Type B pancreatic cell (in vitro differentiated cells): ENCODE results near the gene OXNAD1. TPM values are rescaled to one million over a fixed set of nuclear protein-coding genes. Genes with fewer than 3 reads are reported as not detected.

Source experiments
- DNase-seq: peaks from one replicate; pipeline ENCODE4 v3.0.0; 2021; ENCODE audit warnings: mixed read lengths; ENCODE audit not compliant: unreplicated experiment; ENCODE audit errors: extremely low spot score
- H3K27ac Mint-ChIP-seq: 2 replicates; pipeline ENCODE4 v1.8.0; 2021; ENCODE audit warnings: mild to moderate bottlenecking, mixed read lengths
- H3K27me3 Mint-ChIP-seq: 2 replicates; pipeline ENCODE4 v1.8.0; 2021; ENCODE audit warnings: mixed read lengths
- H3K36me3 Mint-ChIP-seq: 2 replicates; pipeline ENCODE4 v1.8.0; 2021; ENCODE audit warnings: mixed read lengths
- H3K4me1 Mint-ChIP-seq: one replicate; pipeline ENCODE4 v1.8.0; 2021; ENCODE audit warnings: mixed read lengths; ENCODE audit not compliant: unreplicated experiment
- H3K4me3 Mint-ChIP-seq: 2 replicates; pipeline ENCODE4 v1.8.0; 2021; ENCODE audit warnings: mild to moderate bottlenecking, mixed read lengths
- H3K9me3 Mint-ChIP-seq: 2 replicates; pipeline ENCODE4 v1.8.0; 2021; ENCODE audit warnings: mixed read lengths
- CTCF ChIP-seq: fragments of 200-600 bp; sonication (generic); conservative IDR thresholded peaks from 2 replicates; pipeline ENCODE4 v1.5.0; 2021; ENCODE audit warnings: antibody characterized with exemption, mild to moderate bottlenecking
- total RNA-seq: library from RNA; stranded (reverse); gene quantifications from 2 replicates; pipeline ENCODE4 v1.2.1, GENCODE V29; 2021; ENCODE audit warnings: low replicate concordance

Gene OXNAD1
- total RNA-seq, 1 donor from 2014 or later: 16.0 TPM

GRCh38 chr3:16236030-16236639 is 28.9 kb upstream of the OXNAD1 start:
- Mint-ChIP-seq H3K27me3 (peaks cover 9% of the 10 kb centered on the region), H3K9me3 (no peaks in the 10 kb centered on the region), H3K4me1 (peaks cover 9% of the 10 kb centered on the region)

GRCh38 chr3:16236856-16237393 is 28.1 kb upstream of the OXNAD1 start:
- TF ChIP-seq CTCF: no peak
- H3K4me3 Mint-ChIP-seq: no peak overlapping the region
- DNase-seq: no peak

More at GRCh38 chr3:16236030-16236639, 28.9 kb upstream of the OXNAD1 start:
- DNase-seq: no peak
- Mint-ChIP-seq H3K36me3 (no peaks in the 10 kb centered on the region), H3K4me3 (no peak overlapping the region), H3K27ac (no peak overlapping the region)
- TF ChIP-seq CTCF: no peak

GRCh38 chr3:16239086-16239770 is 25.8 kb upstream of the OXNAD1 start:
- Mint-ChIP-seq H3K27ac (no peak overlapping the region), H3K4me1 (peaks cover 9% of the 10 kb centered on the region), H3K27me3 (peaks cover 9% of the 10 kb centered on the region)

More at GRCh38 chr3:16236856-16237393, 28.1 kb upstream of the OXNAD1 start:
- no peaks in the 10 kb centered on the region for H3K36me3 Mint-ChIP-seq
- H3K27ac Mint-ChIP-seq: no peak overlapping the region
- H3K9me3 Mint-ChIP-seq: no peaks in the 10 kb centered on the region
- H3K27me3 Mint-ChIP-seq: peaks cover 9% of the 10 kb centered on the region
- peaks cover 9% of the 10 kb centered on the region for H3K4me1 Mint-ChIP-seq

GRCh38 chr3:16239780-16240179 is 25.2 kb upstream of the OXNAD1 start:
- no peak for TF ChIP-seq CTCF
- H3K27me3 Mint-ChIP-seq: peaks cover 9% of the 10 kb centered on the region
- H3K36me3 Mint-ChIP-seq: no peaks in the 10 kb centered on the region
- DNase-seq: no peak
- peaks cover 9% of the 10 kb centered on the region for H3K4me1 Mint-ChIP-seq
- H3K27ac Mint-ChIP-seq: no peak overlapping the region
- H3K9me3 Mint-ChIP-seq: no peaks in the 10 kb centered on the region
- H3K4me3 Mint-ChIP-seq: no peak overlapping the region

More at GRCh38 chr3:16239086-16239770, 25.8 kb upstream of the OXNAD1 start:
- Mint-ChIP-seq H3K9me3 (no peaks in the 10 kb centered on the region), H3K4me3 (no peak overlapping the region), H3K36me3 (no peaks in the 10 kb centered on the region)
- no peak for DNase-seq
- TF ChIP-seq CTCF: no peak

- peak overlapping the region; percentile 24 for H3K27ac Mint-ChIP-seq
- no peak for TF ChIP-seq CTCF
- H3K9me3 Mint-ChIP-seq: no peaks in the 10 kb centered on the region
- no peak for DNase-seq
- H3K4me1 Mint-ChIP-seq: peaks cover 9% of the 10 kb centered on the region
- H3K4me3 Mint-ChIP-seq: no peak overlapping the region
- peaks cover 9% of the 10 kb centered on the region for H3K27me3 Mint-ChIP-seq
- H3K36me3 Mint-ChIP-seq: no peaks in the 10 kb centered on the region
Measured at GRCh38 chr3:16240229-16241023, 24.6 kb upstream of the OXNAD1 start.
